Measurements from ENCODE around the gene GAL3ST3. TPM values are rescaled to one million over a fixed set of nuclear protein-coding genes. Genes with fewer than 3 reads are reported as not detected.
A peak's percentile ranks its signal among the peaks of the same experiment; 100 is the strongest.

Gene GAL3ST3
- total RNA-seq, 1 experiment from 2014 or later: 1.8 TPM

DNA sequence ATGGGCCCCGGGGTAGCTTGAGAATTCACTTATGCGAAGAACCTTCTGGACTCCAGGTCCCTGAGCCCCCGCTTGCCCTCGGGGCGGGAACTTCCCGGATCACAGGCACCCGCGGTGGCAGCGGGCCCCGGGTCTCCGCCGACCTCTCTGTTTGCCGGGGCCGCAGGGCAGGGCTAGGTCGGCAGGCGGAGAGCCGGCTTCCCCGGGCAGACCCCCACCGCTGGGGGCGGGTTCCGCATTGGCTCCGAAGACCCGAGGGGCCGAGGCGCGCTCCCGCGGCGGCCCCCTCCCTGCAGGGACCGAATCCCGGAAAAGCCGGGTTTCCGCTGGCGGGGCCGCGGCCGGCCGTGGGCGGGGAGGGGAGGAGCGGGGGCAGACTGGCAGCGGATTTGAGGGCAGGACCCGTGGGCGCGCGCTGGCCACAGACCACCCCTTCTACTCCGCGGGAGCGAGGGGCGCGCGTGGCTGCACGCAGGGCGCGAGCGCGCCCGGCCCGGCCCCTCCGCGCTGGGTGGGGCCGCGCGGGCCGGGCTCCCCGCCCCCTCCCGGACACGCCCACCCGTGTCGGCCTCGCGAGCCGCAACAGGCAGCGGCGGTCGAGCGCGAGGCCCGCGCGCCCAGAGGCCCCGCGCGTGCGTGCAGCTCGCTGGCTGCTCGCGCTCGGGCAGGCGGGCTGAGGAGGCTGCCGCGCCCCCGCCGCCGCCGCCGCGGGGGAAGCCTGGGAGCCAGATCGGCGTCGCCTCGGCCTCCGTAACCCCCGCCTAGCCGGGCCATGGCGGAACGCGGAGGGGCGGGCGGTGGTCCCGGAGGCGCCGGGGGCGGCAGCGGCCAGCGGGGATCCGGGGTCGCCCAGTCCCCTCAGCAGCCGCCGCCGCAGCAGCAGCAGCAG, 21.0 kb upstream of the GAL3ST3 start, which contains the start of gene PACS1:
Gene PACS1 (plus strand): TSS at position 558 of the 889 bp plus-strand sequence. CDS start 215 bp downstream, at position 773.
- peaks cover 34% of the 10 kb centered on the region for H3K4me1 ChIP-seq (ENCODE audit: insufficient read depth, low read length, poor library complexity, severe bottlenecking)
- H3K27ac ChIP-seq (ENCODE audit: low read depth, low read length, poor library complexity, severe bottlenecking): peak within 1 kb of the TSS; percentile 87
- TF ChIP-seq, protein P1, sequence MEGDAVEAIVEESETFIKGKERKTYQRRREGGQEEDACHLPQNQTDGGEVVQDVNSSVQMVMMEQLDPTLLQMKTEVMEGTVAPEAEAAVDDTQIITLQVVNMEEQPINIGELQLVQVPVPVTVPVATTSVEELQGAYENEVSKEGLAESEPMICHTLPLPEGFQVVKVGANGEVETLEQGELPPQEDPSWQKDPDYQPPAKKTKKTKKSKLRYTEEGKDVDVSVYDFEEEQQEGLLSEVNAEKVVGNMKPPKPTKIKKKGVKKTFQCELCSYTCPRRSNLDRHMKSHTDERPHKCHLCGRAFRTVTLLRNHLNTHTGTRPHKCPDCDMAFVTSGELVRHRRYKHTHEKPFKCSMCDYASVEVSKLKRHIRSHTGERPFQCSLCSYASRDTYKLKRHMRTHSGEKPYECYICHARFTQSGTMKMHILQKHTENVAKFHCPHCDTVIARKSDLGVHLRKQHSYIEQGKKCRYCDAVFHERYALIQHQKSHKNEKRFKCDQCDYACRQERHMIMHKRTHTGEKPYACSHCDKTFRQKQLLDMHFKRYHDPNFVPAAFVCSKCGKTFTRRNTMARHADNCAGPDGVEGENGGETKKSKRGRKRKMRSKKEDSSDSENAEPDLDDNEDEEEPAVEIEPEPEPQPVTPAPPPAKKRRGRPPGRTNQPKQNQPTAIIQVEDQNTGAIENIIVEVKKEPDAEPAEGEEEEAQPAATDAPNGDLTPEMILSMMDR (conservative IDR thresholded peaks at IDR 0.05; ENCODE audit: low read depth, low read length): no peak
- TF ChIP-seq EZH2 (IDR thresholded peaks at IDR 0.05; ENCODE audit: borderline replicate concordance, low read depth, low read length, poor library complexity, severe bottlenecking): no peak
- peaks cover 48% of the 10 kb centered on the region for H3K36me3 ChIP-seq (ENCODE audit: insufficient read depth, low read length, poor library complexity, severe bottlenecking)
- H3K27me3 ChIP-seq (replicated peaks; ENCODE audit: insufficient read depth, low read depth, low read length, poor library complexity): no peaks in the 10 kb centered on the region
- ChIA-PET CTCF (interaction anchor here (1.0 kb wide), 1 partner anchor 18 kb away, joined by 3 read pairs; the partner anchor contains the start of gene SF3B2), POLR2A (ENCODE audit: low non-redundant PET) (no interaction called here)
- intact Hi-C loops (cut with micrococcal nuclease; ENCODE audit: unreplicated experiment): loop anchor here (2.0 to 5.0 kb wide), 2 partner anchors 47 to 65 kb away; no protein-coding TSS in a partner anchor
- no peaks in the 10 kb centered on the region for H3K9me3 ChIP-seq (ENCODE audit: low read depth, low read length, poor library complexity, severe bottlenecking)
- BruUV-seq (replicated peaks): no TSS peak
- DNase-seq (ENCODE audit: low spot score): peak; percentile 86
- H3K4me3 ChIP-seq (ENCODE audit: low read depth, low read length, poor library complexity, severe bottlenecking): peak within 1 kb of the TSS; percentile 84

DNA sequence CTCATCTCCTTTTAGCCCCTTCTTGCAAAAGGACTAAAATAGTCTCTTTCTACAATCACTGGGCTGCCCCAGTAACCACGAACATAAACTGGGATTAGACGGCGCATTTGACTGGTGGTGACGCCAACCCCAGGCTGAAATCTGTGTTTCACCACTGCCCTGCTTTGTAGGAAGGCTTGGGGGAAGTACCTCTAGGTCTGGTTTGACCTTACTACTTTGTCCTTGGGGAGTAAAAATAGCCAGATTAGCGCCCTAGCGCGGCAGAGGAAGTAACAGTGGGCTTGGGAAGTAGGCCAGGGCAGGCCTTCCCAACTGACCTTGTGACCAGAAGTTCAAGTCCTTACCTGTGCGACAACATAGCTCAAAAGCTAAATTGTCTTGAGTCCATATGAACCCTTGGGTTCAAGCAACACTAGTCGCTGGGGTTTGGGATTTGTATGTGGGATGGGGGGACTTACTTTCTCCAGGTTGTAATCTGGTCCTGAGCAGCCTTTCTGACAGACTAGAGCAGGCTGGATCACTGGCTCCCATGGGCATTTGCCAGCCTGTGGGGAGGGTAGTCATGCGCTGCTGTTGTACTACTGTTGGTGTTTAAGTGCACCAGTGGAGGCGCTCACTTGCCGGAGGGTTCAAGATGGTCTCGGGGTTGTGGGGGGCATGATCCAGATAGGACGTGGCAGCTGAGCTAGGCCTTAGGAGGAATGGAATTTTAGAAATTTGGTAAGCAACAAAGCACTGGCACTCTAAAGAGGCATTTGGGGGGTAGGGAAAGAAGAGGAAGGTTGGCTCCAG, 20.2 kb upstream of the GAL3ST3 start:
- DNase-seq (ENCODE audit: low spot score): peak; percentile 79
- Histone ChIP-seq H3K4me1 (ENCODE audit: insufficient read depth, low read length, poor library complexity, severe bottlenecking) (peaks cover 34% of the 10 kb centered on the region), H3K9me3 (ENCODE audit: low read depth, low read length, poor library complexity, severe bottlenecking) (peaks cover 3% of the 10 kb centered on the region), H3K36me3 (ENCODE audit: insufficient read depth, low read length, poor library complexity, severe bottlenecking) (peaks cover 51% of the 10 kb centered on the region), H3K4me3 (ENCODE audit: low read depth, low read length, poor library complexity, severe bottlenecking) (peak overlapping the region; percentile 84), H3K27me3 (replicated peaks; ENCODE audit: insufficient read depth, low read depth, low read length, poor library complexity) (no peaks in the 10 kb centered on the region), H3K27ac (ENCODE audit: low read depth, low read length, poor library complexity, severe bottlenecking) (peak overlapping the region; percentile 87)
- intact Hi-C loops (cut with micrococcal nuclease; ENCODE audit: unreplicated experiment): loop anchor here (2.0 kb wide), 1 partner anchor 66 kb away; no protein-coding TSS in a partner anchor
- BruUV-seq (replicated peaks): TSS peak; percentile 19
- ChIA-PET POLR2A (ENCODE audit: low non-redundant PET) (no interaction called here), CTCF (interaction anchor here (0.6 to 1.0 kb wide), 2 partner anchors 17 to 47 kb away, joined by 3 read pairs; partner anchors contain the start of gene SF3B2)
- no peak for TF ChIP-seq EZH2 (IDR thresholded peaks at IDR 0.05; ENCODE audit: borderline replicate concordance, low read depth, low read length, poor library complexity, severe bottlenecking)
- TF ChIP-seq, protein P1 (conservative IDR thresholded peaks at IDR 0.05; ENCODE audit: low read depth, low read length): peak; percentile 37; the same call in 1 of the 2 replicates

DNA sequence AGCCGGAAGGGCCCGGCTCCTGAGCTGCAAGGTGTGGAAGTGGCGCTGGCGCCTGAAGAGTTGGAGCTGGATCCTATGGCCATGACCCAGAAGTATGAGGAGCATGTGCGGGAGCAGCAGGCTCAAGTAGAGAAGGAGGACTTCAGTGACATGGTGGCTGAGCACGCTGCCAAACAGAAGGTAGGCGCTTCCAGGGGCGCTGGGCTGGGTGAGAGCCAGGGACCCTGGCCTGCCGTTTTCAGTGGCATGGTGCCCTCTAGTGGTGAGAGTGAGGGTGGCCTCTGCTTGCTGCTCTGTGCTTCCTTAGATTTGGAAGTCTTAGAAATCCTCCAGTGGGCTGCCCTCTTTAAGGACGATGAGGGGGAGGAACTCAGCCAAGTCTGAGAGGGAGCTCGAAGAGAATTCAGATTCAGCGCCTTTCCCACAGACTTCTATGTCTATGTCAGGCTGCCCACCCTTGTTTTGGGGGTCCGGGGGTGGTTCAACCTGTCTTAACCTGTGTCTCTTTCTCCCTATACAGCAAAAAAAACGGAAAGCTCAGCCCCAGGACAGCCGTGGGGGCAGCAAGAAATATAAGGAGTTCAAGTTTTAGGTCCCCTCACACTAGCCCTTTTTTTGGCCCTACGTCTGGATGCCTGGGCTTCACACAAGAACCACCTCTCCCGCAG, 19.3 kb upstream of the GAL3ST3 start:
- POLR2A ChIA-PET (ENCODE audit: low non-redundant PET): no interaction called here
- H3K4me3 ChIP-seq (ENCODE audit: low read depth, low read length, poor library complexity, severe bottlenecking): no peak overlapping the region
- peaks cover 59% of the 10 kb centered on the region for H3K36me3 ChIP-seq (ENCODE audit: insufficient read depth, low read length, poor library complexity, severe bottlenecking)
- BruUV-seq (replicated peaks): TSS peak; percentile 47
- peaks cover 3% of the 10 kb centered on the region for H3K9me3 ChIP-seq (ENCODE audit: low read depth, low read length, poor library complexity, severe bottlenecking)
- CTCF ChIA-PET: interaction anchor here (0.6 to 0.7 kb wide), 3 partner anchors 12 to 154 kb away, joined by 3 read pairs; no protein-coding TSS in a partner anchor
- intact Hi-C loops (cut with micrococcal nuclease; ENCODE audit: unreplicated experiment): loop anchor here (2.0 kb wide), 1 partner anchor 67 kb away; no protein-coding TSS in a partner anchor
- peaks cover 34% of the 10 kb centered on the region for H3K4me1 ChIP-seq (ENCODE audit: insufficient read depth, low read length, poor library complexity, severe bottlenecking)
- H3K27me3 ChIP-seq (replicated peaks; ENCODE audit: insufficient read depth, low read depth, low read length, poor library complexity): no peaks in the 10 kb centered on the region
- DNase-seq (ENCODE audit: low spot score): peak; percentile 94
- peak overlapping the region; percentile 87 for H3K27ac ChIP-seq (ENCODE audit: low read depth, low read length, poor library complexity, severe bottlenecking)
- TF ChIP-seq, protein P1 (conservative IDR thresholded peaks at IDR 0.05; ENCODE audit: low read depth, low read length): peak; percentile 99
- no peak for TF ChIP-seq EZH2 (IDR thresholded peaks at IDR 0.05; ENCODE audit: borderline replicate concordance, low read depth, low read length, poor library complexity, severe bottlenecking)
